ENCODE measurements around the gene ASXL2.
"Not testable (repeated sequence)": the region's sequence is repeated elsewhere in the genome, so short reads cannot be mapped to it uniquely, and the experiment has no call there.

ASXL2 gene

DNA sequence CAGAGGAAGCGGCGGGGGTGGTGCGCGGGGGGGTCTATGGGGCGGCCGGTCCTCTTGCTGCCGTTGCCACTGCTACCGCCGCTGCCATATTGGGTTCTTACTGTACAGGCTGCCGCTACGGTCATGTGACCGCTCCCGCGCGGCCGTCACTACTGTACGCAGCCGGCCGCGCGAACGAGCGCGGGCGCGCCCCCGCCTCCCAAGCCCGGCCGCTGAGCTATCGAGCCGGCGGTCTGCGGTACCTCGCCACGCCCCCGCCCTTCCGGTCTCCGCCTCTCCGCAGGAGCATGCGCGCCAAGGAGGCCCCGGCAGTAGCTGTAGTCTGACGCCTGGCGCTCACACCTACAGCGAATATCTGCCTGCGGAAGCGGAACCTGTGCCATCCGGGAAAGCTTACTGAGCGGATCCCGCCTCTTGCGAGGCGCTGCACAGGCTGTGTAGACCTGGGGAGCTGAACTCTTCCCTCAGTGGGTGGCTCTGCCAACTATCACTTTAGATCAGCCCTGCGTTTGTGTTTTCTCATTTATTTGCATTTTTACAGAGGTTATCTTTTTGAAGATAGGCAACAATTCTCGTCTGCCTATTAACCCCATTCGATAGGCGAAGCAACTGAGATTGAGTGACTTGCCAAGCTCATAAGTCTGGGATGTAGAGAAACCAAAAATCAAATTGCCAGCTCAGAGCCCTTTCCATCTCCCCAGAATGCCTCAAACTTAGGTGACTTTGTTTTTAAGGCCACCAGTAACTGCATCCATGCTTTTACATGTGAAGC, at the start of gene ASXL2:
ASXL2 (minus strand) TSS at position 127 of the 772 bp plus-strand sequence. CDS start 265 bp downstream, outside the sequence.
- DNase-seq = peak; percentile 98

DNA sequence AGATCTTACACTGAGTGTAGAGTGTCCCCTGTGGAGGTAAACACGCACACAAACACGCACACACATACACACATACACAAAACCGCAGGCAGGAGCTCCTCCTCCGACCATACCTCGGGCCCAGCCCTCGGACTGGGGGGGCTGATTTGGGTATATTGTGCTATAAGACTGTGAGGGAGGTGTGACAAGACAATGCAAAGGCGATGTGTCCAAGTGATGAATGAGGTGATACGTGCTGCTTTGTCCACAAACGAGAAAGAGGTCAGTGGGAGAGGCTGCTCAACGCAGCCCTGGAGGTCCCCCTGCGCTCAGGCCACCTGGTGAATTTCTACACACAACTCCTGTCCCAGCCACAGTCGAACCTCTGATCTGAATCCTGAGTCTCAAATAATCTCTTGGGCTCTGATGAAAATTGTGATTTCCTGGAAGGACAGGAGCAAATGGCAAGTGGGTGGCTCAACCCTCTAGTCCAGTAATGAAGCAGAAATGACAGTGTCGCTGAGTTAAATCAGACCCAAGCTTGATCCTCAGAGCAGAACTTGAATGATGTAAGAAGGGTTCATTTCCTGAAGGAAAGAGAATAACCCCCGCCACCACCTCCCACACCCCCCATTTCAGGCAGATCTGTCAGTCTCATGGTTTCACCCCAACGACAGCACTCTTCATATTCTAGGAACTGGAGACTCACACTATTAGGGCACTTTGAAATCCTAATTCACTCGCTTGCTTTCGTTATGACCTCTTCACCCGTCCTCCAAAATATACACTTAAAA, 48.9 kb upstream of the ASXL2 start:
- no peak for DNase-seq

DNA sequence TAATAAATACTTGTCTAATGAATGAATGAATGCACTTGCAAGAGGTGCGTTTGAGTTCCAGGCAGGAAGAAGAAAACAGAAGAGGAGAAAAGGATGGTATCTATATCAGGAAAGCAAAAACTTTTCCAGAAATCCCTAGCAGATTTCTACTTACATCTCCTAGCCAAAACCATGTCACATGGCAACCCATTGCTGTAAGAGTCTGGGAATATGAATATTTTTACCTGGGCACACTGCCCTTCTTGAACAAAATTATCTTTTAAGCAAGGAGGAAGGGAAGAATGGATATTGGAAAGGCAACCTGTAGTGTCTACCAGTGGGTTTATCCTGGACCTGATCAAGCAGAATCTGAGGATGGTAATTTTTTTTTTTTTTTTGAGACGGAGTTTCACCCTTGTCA, 44.2 kb upstream of the ASXL2 start:
- no peak for DNase-seq

DNA sequence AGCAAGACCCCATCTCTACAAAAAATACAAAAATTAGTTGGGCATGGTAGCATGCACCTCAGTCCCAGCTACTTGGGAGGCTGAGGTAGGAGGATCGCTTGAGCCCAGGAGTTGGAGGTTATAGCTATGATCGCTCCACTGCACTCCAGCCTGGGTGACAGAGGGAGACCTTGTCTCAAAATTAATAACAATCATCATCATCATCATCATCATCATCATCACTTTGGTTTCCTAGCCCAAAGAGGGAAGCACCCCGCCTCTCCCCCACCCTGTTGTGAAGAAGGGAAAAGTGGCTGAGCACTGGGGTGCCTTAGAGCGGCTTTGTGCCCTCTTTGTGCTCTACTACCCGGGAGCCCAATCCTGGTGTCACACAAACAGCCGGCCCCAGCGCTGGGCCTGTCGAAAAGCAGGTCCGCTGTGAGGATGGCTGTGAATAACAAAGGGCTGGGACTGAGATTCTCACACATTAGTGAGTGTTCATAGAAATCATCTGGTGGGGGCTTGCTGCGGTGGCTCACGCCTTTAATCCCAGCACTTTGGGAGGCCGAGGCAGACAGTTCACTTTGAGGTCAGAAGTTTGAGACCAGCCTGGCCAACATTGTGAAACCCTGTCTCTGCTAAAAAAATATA, 42.6 kb upstream of the ASXL2 start:
- DNase-seq = no peak

DNA sequence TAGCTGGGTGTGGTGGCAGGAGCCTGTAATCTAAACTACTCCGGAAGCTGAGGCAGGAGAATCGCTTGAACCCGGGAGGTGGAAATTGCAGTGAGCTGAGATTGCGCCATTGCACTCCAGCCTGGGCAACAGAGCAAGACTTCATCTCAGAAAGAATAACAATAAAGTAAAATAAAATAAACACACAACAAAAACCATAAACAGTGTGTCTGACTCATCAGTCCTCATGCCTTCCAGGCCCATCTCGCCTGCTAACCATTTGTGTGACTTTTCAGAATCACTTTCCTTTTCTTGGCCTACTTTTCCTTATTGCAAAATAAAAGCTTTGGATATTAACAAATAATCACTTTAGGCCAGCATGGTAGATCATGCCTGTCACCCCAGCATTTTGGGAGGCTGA, 42.0 kb upstream of the ASXL2 start:
- no peak for DNase-seq

DNA sequence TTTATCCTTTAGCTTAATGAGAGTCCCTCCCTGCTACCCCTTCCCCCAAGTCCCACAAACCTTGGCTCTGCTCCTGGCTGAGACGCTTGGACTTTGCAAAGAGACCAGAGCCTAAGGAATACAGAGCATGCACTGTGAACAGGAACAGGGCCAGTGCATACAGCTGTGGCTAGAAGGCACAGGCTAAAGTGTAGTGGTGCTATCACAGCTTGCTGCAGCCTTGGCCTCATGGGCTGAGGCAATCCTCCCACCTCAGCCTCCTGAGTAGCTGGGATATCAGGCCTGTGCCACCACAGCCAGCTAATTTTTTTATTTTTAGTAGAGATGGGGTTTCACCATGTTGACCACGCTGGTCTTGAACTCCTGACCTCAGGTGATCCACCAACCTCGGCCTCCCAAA, 39.5 kb upstream of the ASXL2 start:
- no peak for DNase-seq

DNA sequence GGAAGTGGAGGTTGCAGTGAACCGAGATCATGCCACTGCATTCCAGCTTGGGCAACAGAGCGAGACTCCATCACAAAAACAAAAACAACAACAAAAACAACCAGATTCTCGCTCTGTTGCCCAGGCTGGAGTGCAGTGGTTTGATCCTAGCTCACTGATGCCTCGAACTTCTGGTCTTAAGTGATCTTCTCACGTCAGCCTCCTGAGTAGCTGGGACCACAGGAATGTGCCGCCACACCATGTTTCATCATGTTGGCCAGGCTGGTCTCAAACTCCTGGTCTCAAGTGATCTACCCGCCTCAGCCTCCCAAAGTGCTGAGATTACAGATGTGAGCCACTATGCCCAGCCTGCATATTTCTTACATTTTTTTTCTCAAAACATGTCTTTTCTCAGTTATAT, 39.1 kb upstream of the ASXL2 start:
- not testable (repeated sequence) for DNase-seq

DNA sequence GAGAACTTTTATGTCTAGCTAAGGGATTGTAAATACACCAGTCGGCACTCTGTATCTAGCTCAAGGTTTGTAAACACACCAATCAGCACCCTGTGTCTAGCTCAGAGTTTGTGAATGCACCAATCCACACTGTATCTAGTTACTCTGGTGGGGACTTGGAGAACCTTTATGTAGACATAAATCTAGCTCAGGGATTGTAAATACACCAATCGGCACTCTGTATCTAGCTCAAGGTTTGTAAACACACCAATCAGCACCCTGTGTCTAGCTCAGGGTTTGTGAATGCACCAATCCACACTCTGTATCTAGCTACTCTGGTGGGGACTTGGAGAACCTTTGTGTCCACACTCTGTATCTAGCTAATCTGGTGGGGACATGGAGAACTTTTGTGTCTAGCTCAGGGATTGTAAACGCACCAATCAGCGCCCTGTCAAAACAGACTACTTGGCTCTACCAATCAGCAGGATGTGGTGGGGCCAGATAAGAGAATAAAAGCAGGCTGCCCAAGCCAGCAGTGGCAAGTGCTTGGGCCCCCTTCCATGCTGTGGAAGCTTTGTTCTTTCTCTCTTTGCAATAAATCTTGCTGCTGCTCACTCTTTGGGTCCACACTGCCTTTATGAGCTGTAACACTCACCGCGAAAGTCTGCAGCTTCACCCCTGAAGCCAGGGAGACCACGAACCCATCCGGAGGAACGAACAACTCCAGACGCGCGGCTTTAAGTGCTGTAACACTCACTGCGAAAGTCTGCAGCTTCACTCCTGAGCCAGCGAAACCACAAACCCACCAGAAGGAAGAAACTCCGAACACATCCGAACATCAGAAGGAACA, 37.9 kb upstream of the ASXL2 start:
- DNase-seq = peak; percentile 58

DNA sequence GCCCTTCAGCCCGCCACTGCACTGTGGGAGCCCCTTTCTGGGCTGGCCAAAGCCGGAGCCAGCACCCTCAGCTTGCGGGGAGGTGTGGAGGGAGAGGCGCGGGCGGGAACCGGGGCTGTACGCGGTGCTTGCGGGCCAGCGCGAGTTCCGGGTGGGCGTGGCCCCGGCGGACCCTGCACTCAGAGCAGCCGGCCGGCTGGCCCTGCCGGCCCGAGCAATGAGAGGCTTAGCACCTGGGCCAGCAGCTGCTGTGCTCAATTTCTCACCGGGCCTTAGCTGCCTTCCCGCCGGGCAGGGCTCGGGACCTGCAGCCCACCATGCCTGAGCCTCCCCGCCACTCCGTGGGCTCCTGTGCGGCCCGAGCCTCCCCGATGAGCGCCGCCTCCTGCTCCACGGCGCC, 37.1 kb upstream of the ASXL2 start:
- DNase-seq = not testable (repeated sequence)

DNA sequence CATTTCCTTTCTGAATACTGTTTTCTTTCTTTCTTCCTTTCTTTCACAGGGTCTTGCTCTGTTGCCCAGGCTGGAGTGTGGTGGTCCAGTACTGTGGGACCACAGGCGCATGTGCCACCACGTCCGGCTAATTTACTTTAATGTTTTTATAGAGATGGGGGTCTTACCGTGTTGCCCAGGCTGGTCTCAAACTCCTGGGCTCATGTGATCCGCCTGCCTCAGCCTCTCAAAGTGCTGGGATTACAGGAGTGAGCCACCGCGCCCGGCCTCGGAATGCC, 35.3 kb upstream of the ASXL2 start:
- DNase-seq = not testable (repeated sequence)

DNA sequence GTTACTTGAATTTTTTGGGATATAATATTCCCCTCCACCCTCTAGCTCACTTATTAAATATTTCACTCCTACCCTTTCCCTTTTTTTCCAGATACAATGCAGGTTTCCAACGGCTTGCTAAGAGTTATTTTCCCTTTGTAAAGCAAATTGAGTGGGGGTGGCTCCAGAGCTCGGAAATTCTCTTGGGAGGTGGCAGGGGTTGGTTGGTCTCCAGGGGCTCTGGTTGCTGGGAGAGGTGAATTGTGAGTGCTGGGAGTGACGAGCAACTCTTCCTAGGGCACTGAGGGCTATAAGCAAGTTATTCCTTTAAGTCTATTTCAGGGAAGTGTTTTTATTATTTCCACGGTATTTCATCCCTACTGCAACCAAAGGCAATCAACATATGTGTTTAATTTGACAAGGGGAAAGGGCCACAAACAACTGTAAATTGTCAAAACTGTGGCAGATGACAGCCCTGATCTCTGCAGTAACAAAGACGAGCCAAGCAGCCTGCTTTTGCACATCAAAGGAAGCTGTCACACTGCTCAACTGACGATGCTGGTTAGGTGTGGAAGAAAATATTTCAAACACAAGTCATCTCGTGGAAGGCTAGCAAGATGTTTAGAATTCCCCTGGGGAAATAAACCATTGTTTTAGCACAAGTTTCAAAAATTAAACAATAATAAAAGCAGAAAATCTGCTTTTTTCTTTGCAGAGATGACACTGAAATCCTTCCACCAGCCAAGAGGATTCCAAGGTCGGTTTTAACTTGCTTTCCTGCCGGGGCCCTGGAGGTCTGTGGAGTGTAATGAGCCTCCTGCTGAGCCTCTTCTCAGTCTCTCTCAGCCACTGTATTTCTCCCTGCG, 34.8 kb upstream of the ASXL2 start:
- DNase-seq = no peak

DNA sequence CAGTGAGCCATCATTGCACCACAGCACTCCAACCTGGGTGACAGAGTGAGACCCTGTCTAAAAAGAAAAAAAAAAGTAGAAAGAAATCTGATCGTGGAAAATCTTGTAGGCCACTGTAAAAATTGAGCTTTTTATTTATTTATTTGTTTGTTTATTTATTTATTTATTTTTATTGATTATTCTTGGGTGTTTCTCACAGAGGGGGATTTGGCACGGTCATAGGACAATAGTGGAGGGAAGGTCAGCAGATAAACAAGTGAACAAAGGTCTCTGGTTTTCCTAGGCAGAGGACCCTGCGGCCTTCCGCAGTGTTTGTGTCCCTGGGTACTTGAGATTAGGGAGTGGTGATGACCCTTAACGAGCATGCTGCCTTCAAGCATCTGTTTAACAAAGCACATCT, 31.3 kb upstream of the ASXL2 start:
- not testable (repeated sequence) for DNase-seq

DNA sequence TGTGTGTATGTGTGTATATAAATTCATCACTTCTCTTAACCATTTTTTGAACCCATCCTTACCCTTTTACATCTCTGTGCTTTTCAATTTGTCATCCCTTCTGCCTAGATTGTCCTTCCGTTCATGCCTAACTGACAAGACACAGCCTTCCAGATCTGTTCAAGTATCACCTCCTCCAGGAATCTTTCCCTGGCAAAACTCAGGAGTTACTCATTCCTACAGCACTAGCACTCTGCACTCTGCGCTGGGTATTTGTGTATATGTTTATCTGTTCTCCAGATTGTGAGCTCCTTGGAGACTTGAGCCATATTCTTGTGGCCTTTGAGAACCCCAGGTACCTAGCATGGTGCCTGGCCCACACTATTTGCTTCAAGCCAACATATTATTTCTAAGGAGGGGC, 26.8 kb upstream of the ASXL2 start:
- DNase-seq = no peak

DNA sequence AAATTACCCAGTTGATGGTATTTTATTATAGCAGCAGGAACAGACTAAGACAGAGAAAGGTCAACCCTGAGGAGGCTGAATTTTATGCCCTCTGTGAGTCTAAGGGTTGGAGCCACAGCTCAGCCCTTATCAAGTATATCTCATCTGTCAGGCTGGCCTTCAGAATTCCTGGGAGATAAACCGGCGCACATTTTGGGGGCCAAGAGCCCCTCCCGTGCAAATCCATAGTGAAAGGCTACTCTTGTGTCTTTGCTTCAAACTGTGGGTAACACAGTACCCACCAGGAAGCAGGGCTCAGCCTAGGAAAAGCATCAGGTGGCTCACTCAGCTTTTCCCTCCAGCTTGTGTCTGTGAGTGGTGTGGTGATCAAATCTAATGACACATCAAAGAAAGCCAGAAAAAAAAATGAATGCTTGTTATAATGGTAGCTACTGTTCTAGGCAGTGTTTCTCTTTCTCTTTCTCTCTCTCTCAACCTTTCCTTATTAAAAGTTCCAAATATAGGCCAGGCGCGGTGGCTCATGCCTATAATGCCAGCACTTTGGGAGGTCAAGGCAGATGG, 25.0 kb upstream of the ASXL2 start:
- no peak for DNase-seq

DNA sequence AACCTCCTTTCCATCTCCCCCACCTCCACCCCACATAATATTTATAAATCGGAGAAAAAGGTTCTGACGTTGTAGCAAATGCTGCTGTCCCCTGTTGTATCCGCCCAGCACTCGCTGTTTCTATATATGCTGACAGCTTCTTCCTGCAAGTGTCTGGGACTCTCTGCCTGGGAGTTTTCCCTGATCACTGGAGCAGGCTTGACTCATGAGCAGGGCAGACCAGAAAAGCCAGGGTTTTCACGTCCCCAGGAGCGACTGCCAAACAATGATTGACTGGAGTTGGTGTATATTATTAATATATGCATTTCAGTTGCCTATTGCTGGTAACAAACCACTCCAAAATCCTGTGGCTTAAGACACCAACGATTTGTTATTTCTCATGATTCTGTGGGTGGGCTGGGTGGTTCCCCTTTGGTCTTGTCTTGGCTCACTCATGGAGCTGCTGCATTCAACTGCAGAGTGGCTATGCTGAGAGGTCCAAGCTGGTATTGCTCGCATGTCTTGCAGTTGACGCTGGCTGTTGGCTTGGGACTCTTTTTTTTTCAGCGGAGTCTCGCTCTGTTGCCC, 21.2 kb upstream of the ASXL2 start:
- DNase-seq = no peak

DNA sequence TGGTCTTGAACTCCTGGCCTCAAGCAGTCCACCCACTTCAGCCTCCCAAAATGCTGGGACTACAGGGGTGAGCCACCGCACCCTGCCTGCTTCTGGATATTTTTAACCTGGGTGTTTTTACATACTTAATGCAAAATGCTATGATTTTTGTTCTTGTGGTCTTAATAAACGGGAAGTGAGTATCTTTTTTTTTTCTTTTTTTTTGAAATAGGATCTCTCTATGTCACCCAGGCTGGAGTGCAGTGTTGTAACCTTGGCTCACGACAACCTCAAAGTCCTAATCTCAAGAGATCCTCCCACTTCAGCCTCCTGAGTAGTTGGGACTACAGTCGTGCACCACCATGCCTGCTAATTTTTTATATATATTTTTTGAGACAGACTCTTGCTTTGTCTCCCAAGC, 19.2 kb upstream of the ASXL2 start:
- no peak for DNase-seq

DNA sequence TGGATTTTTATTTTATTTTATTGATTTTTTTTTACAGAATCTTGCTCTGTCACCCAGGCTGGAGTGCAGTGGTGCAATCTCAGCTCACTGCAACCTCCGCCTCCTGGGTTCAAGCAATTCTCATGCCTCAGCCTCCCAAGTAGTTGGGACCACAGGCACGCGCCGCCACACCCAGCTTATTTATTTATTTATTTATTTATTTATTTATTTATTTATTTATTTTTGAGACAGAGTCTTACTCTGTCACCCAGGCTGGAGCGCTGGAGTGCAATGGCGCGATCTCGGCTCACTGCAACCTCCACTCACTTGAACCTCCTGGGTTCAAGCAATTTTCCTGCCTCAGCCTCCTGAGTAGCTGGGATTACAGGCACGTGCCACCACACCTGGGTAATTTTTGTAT, 18.0 kb upstream of the ASXL2 start:
- DNase-seq = not testable (repeated sequence)

DNA sequence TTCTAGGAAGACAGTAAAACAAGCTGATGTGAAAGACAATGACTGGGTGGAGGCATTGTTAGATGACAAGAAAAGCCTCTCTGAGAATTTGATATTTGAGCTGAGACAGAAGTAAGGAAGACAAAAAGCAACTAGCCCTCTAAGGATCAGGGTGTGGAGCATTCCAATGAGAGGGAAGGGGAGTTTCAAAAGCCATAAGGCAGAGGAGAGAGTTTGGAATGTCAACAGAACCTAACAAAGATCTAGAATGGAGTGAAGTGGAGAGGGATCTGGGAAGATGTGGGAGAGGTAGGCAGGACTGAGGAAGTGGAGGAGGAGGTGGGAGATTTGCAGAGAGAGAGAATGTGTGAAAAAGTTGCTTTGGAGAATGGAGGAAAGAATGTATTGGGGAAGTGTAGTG, 17.3 kb upstream of the ASXL2 start:
- DNase-seq = no peak

DNA sequence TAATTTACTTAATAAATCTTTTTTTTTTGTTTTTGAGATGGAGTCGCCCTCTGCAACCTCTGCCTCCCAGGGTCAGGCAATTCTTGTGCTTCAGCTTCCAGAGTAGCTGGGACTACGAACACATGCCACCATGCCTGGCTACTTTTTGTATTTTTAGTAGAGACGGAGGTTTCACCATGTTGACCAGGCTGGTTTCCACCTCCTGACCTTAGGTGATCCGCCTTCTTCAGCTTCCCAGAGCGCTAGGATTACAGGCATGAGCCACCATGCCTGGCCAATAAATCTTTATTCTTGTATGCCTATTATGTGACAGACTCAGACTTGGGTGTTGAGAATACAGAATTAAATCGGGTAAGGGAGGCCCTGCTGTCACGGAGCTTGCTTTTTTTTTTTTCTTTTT, 16.7 kb upstream of the ASXL2 start:
- no peak for DNase-seq

DNA sequence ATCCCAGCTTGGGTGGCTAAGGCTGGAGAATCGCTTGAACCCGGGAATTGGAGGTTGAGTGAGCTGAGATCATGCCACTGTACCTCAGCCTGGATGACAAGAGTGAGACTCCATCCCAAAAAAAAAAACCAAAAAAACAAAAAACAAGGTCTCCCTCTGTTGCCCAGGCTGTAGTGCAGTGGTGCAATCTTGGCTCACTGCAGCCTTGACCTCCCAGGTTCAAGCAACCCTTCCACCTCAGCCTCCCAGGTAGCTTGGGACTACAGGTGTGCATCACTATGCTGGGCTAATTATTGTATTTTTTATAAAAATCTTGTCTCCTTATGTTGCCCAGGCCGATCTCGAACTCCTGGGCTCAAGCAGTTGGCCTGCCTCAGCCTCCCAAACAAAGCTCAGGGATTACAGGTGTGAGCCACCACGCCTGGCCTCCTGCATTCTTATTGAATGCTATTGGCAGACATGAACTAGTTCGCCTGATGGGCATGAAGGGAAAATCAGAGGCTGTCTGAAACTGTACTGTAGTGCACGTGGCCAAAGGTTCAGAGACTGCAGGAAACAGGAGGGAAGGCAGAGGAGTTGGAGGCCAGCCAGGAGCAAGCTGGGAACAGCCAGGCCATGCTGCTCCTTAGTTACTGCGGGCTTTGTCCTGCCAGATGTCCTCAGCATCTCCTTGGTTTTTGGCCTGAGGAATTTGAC, 16.0 kb upstream of the ASXL2 start:
- DNase-seq = no peak

DNA sequence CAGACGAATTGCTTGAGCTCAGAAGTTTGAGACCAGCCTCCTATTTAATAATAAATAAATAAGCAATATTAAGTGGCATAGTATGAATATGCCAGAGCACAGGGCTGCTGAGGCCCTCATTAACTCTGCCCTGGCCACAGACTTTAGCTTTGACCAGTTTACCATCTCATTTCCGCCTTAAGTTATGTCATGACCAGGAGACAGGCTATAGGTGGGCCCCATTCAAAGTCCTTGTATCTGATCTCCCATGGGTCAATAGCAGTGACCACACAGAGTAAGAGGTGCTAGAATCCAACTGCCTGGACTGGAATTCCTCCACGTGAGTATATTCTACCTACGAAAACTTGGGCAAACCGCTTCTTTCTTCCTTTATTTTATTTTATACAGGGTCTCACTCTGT, 13.4 kb upstream of the ASXL2 start:
- no peak for DNase-seq

Measured in stimulated activated CD4-positive, alpha-beta T cell treated with anti-CD3 and anti-CD28 coated beads, Interleukin-15, amount 100 ng/mL, for 24 hours (primary cell).